ENCODE measurements around the gene RPS14. TPM values are rescaled to one million over a fixed set of nuclear protein-coding genes. Genes with fewer than 3 reads are reported as not detected.

Gene RPS14
- total and polyA plus RNA-seq, 2 donors = 3,141 to 4,031 TPM

DNA sequence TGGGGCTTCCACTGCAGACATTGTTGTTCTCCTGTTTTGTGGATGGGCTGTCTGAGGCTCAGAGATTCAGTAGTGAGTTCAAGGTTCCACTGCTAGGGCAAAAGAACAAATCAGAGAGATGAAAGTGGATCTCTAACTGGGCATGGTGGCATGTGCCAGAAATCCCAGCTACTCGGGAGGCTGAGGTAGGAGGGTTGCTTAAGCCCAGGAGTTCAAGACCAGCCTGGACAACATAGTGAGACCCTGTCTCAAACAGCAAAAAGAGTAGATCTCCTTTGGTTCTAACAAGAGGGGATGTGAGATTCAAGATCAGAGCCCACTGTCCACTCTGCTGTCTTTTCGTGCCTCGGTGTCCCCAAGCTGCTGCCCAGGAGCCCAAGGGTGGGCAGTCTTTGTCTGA lies 46.6 kb upstream of the RPS14 start:
- Histone ChIP-seq H3K4me1 (ENCODE audit: control insufficient read depth in 2 of 2, insufficient read depth in 2 of 2, low read length in 2 of 2) (peaks cover 0 to 5% of the 10 kb centered on the region in 2 donors), H3K9me3 (ENCODE audit: control insufficient read depth in 2 of 2, insufficient read depth in 1 of 2, low read length in 1 of 2) (no peaks in the 10 kb centered on the region), H3K4me3 (ENCODE audit: low read length in 2 of 2) (no peak overlapping the region), H3K27me3 (ENCODE audit: control insufficient read depth in 2 of 2, insufficient read depth in 1 of 2, low read length in 1 of 2) (no peaks in the 10 kb centered on the region), H3K27ac (ENCODE audit: low read depth in 1 of 2, low read length in 1 of 2) (no peak overlapping the region), H3K36me3 (ENCODE audit: control insufficient read depth in 2 of 2, insufficient read depth in 2 of 2, low read length in 1 of 2) (no peaks in the 10 kb centered on the region)
- 100% methylated on average over 3 of the region's 3 CpGs for whole genome bisulfite sequencing
- no peak for DNase-seq (ENCODE audit: low read depth in 6 of 9, low spot score in 9 of 9)

DNA sequence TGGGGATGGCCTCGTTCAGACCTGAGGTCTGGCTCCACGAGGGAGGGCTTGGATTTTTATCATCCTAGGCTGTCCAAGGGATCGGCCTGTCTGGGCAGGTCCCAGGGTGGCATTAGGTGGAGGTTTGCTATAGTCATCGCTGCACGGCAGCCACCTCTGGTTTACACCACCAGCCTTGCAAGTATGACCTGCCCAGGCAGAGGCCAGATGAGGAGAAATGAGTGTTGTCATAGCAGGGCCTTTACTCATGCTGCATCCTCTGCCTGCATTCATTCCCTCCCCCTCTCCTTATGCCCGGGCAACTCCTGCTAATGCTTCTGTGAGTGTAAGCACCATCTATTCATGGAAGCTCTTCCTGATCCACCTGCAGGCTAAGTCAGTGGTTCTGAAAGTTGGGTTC lies 43.1 kb upstream of the RPS14 start:
- H3K27me3 ChIP-seq (ENCODE audit: control insufficient read depth in 2 of 2, insufficient read depth in 1 of 2, low read length in 1 of 2) = no peaks in the 10 kb centered on the region
- no peak for DNase-seq (ENCODE audit: low read depth in 6 of 9, low spot score in 9 of 9)
- H3K9me3 ChIP-seq (ENCODE audit: control insufficient read depth in 2 of 2, insufficient read depth in 1 of 2, low read length in 1 of 2) = no peaks in the 10 kb centered on the region
- H3K27ac ChIP-seq (ENCODE audit: low read depth in 1 of 2, low read length in 1 of 2) = no peak overlapping the region
- no peaks in the 10 kb centered on the region for H3K36me3 ChIP-seq (ENCODE audit: control insufficient read depth in 2 of 2, insufficient read depth in 2 of 2, low read length in 1 of 2)
- WGBS = 90% methylated on average over 6 of the region's 6 CpGs
- H3K4me1 ChIP-seq (ENCODE audit: control insufficient read depth in 2 of 2, insufficient read depth in 2 of 2, low read length in 2 of 2) = peaks cover 0 to 20% of the 10 kb centered on the region in 2 donors
- H3K4me3 ChIP-seq (ENCODE audit: low read length in 2 of 2) = no peak overlapping the region

DNA sequence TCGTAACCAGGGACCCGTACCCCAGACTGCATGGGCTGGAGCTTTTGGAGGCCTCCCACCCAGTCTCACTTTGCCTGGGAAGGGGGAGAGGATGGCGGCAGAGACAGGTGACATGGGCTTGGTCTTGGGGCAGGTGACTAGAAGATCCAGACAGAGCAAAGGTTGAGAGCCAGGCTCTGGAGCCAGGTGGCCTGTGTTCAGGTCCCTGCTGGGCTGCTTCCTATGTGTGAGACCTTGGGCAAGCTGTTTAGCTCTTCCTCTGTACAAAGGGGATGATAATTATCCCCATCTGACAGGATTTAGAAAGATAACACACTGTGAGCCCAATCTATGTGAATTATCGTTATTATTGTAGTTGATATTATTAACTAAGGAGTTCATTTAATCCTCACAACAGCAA lies 42.3 kb upstream of the RPS14 start:
- Histone ChIP-seq H3K36me3 (ENCODE audit: control insufficient read depth in 2 of 2, insufficient read depth in 2 of 2, low read length in 1 of 2) (no peaks in the 10 kb centered on the region), H3K9me3 (ENCODE audit: control insufficient read depth in 2 of 2, insufficient read depth in 1 of 2, low read length in 1 of 2) (no peaks in the 10 kb centered on the region), H3K27me3 (ENCODE audit: control insufficient read depth in 2 of 2, insufficient read depth in 1 of 2, low read length in 1 of 2) (peaks cover 0 to 2% of the 10 kb centered on the region in 2 donors), H3K4me3 (ENCODE audit: low read length in 2 of 2) (no peak overlapping the region), H3K4me1 (ENCODE audit: control insufficient read depth in 2 of 2, insufficient read depth in 2 of 2, low read length in 2 of 2) (peaks cover 0 to 26% of the 10 kb centered on the region in 2 donors), H3K27ac (ENCODE audit: low read depth in 1 of 2, low read length in 1 of 2) (no peak overlapping the region)
- WGBS = 98% methylated on average over 4 of the region's 4 CpGs
- DNase-seq (ENCODE audit: low read depth in 6 of 9, low spot score in 9 of 9) = no peak

DNA sequence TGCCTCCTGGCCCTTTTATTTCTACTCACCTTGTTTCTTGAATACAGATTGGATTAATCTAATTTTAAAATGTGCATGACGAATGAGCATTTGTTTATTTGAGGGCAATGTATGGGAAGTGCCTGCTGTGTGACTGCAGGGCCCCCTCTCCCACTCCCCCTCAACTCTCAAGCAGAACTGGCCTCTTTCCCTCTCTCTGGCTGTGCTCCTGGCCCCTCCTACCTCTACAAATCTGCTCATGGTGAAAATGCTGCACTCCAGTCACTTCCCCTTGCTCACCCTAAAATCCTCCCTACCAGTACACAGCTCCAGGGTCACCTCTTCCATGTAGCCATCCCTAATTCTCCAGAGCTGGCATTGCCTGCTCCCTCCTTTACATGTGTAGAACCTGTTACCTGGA lies 41.2 kb upstream of the RPS14 start:
- H3K4me1 ChIP-seq (ENCODE audit: control insufficient read depth in 2 of 2, insufficient read depth in 2 of 2, low read length in 2 of 2) = peaks cover 0 to 30% of the 10 kb centered on the region in 2 donors
- no peaks in the 10 kb centered on the region for H3K9me3 ChIP-seq (ENCODE audit: control insufficient read depth in 2 of 2, insufficient read depth in 1 of 2, low read length in 1 of 2)
- H3K36me3 ChIP-seq (ENCODE audit: control insufficient read depth in 2 of 2, insufficient read depth in 2 of 2, low read length in 1 of 2) = no peaks in the 10 kb centered on the region
- WGBS = 74% methylated on average over 1 of the region's 1 CpG
- DNase-seq (ENCODE audit: low read depth in 6 of 9, low spot score in 9 of 9) = no peak
- no peak overlapping the region for H3K27ac ChIP-seq (ENCODE audit: low read depth in 1 of 2, low read length in 1 of 2)
- H3K27me3 ChIP-seq (ENCODE audit: control insufficient read depth in 2 of 2, insufficient read depth in 1 of 2, low read length in 1 of 2) = peaks cover 0 to 9% of the 10 kb centered on the region in 2 donors
- H3K4me3 ChIP-seq (ENCODE audit: low read length in 2 of 2) = no peak overlapping the region

DNA sequence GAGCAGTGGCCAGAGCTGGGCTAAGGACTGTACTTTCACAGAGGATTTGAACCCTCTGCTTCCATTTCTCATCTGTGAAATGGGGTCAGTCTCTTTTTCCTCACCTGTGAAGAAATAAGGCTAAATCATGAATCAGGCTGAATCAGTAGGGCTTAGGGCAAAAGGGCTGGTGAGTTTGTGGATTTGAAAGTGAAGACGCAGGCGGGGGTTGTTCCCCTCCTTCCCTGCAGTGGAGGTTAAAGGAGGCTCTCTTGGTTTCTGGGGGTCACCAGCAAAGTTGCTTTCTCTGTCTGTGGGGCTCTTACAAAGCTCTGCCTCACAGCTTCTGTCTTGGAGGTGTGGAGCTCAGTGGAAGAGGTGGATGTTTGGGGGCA lies 40.7 kb upstream of the RPS14 start:
- peaks cover 0 to 30% of the 10 kb centered on the region in 2 donors for H3K4me1 ChIP-seq (ENCODE audit: control insufficient read depth in 2 of 2, insufficient read depth in 2 of 2, low read length in 2 of 2)
- no peaks in the 10 kb centered on the region for H3K36me3 ChIP-seq (ENCODE audit: control insufficient read depth in 2 of 2, insufficient read depth in 2 of 2, low read length in 1 of 2)
- WGBS = 93% methylated on average over 2 of the region's 2 CpGs
- H3K27me3 ChIP-seq (ENCODE audit: control insufficient read depth in 2 of 2, insufficient read depth in 1 of 2, low read length in 1 of 2) = peaks cover 0 to 13% of the 10 kb centered on the region in 2 donors
- no peak for DNase-seq (ENCODE audit: low read depth in 6 of 9, low spot score in 9 of 9)
- H3K27ac ChIP-seq (ENCODE audit: low read depth in 1 of 2, low read length in 1 of 2) = no peak overlapping the region
- H3K4me3 ChIP-seq (ENCODE audit: low read length in 2 of 2) = no peak overlapping the region
- H3K9me3 ChIP-seq (ENCODE audit: control insufficient read depth in 2 of 2, insufficient read depth in 1 of 2, low read length in 1 of 2) = no peaks in the 10 kb centered on the region

DNA sequence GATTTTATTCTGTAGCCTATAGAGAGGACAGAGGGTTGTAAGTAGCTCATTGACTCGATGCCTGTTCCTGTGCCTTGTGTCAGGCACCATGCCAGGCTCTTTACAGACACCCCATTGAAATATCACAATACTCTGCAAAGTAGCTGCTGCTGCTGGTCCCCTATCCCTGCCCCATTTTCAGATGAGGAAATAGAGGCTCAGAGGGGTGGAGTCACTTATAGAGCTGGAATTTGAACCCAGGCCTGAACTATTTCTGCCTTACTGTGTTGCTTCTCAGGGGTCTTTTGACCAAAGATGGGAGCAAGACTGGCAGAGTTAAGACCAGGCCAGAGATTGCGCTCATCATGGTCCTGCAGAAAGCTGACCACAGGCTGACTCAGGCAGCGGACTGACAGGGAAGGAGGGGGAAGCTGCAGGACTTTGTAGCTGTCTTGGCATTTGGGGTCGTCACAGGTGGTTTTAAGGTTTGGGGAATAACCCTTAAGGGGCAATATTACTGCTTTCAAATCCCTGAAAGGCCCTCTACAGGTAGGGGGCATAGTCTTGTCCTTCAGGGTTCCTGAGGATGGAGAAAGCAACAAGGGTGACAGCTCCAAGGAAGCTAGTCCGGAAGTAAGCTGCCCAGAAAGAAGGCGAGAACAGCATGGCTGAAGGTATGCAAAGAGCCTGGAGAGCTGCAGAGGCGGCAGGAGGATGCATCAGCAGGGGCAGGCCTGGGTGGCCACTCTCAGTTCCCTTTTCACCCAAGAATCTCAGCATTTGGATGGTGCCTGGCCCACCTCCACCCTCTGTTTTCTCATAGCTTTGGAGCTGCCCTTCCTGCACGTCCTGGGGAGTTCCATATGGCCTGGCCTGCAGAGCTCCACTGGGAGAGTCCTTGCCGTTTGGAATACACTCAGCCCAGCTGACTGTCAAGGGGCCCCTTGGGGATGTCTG lies 40.1 kb upstream of the RPS14 start:
- H3K27ac ChIP-seq (ENCODE audit: low read depth in 1 of 2, low read length in 1 of 2) = no peak overlapping the region
- WGBS = 95% methylated on average over 9 of the region's 9 CpGs
- DNase-seq (ENCODE audit: low read depth in 6 of 9, low spot score in 9 of 9) = no peak
- no peaks in the 10 kb centered on the region for H3K36me3 ChIP-seq (ENCODE audit: control insufficient read depth in 2 of 2, insufficient read depth in 2 of 2, low read length in 1 of 2)
- no peaks in the 10 kb centered on the region for H3K9me3 ChIP-seq (ENCODE audit: control insufficient read depth in 2 of 2, insufficient read depth in 1 of 2, low read length in 1 of 2)
- H3K4me3 ChIP-seq (ENCODE audit: low read length in 2 of 2) = no peak overlapping the region
- peaks cover 0 to 20% of the 10 kb centered on the region in 2 donors for H3K27me3 ChIP-seq (ENCODE audit: control insufficient read depth in 2 of 2, insufficient read depth in 1 of 2, low read length in 1 of 2)
- peaks cover 0 to 30% of the 10 kb centered on the region in 2 donors for H3K4me1 ChIP-seq (ENCODE audit: control insufficient read depth in 2 of 2, insufficient read depth in 2 of 2, low read length in 2 of 2)

DNA sequence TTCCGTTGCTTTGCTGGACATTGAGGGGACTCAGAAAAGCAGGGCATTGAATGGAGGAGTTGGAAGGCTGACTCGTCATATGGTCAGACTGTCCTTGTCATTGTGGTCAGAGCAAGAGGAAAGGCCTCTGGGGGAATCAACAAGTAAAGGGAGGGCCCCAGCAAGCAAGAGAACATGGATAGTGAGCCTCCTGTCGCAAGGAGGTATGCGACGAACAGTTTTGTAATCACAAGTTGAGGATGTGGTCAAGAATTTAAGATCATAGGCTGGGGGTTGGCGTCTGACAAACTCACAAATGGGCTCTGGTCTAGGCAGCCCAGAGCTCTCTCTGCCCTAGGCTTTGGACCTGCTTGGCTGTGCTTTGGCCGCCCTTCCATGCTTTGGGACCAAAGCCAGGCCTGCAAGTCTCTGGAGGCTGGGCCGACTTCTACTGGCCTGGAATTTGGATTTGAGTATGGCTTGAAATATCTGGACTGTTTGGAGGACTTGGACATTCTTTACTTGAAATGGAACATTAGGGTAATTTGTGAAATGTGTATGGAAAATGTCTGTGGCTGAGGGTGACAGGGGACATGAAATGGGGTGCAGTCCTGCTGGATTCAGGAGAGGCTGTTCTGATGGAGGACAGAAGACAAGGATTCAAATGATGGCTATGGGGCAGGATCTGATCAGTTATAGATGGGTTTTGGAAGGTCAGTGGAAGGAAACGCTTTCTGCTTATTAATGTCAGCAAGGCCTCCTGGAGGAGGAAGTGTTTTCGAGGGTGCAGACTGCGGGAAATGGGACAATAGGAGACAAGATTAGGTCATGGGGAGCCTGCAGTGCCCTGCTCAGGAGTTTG lies 39.2 kb upstream of the RPS14 start:
- no peak overlapping the region for H3K4me3 ChIP-seq (ENCODE audit: low read length in 2 of 2)
- H3K4me1 ChIP-seq (ENCODE audit: control insufficient read depth in 2 of 2, insufficient read depth in 2 of 2, low read length in 2 of 2) = peaks cover 0 to 30% of the 10 kb centered on the region in 2 donors
- 90% methylated on average over 11 of the region's 11 CpGs for WGBS
- no peak for DNase-seq (ENCODE audit: low read depth in 6 of 9, low spot score in 9 of 9)
- H3K27ac ChIP-seq (ENCODE audit: low read depth in 1 of 2, low read length in 1 of 2) = no peak overlapping the region
- H3K27me3 ChIP-seq (ENCODE audit: control insufficient read depth in 2 of 2, insufficient read depth in 1 of 2, low read length in 1 of 2) = peaks cover 0 to 21% of the 10 kb centered on the region in 2 donors
- H3K9me3 ChIP-seq (ENCODE audit: control insufficient read depth in 2 of 2, insufficient read depth in 1 of 2, low read length in 1 of 2) = no peaks in the 10 kb centered on the region
- no peaks in the 10 kb centered on the region for H3K36me3 ChIP-seq (ENCODE audit: control insufficient read depth in 2 of 2, insufficient read depth in 2 of 2, low read length in 1 of 2)

DNA sequence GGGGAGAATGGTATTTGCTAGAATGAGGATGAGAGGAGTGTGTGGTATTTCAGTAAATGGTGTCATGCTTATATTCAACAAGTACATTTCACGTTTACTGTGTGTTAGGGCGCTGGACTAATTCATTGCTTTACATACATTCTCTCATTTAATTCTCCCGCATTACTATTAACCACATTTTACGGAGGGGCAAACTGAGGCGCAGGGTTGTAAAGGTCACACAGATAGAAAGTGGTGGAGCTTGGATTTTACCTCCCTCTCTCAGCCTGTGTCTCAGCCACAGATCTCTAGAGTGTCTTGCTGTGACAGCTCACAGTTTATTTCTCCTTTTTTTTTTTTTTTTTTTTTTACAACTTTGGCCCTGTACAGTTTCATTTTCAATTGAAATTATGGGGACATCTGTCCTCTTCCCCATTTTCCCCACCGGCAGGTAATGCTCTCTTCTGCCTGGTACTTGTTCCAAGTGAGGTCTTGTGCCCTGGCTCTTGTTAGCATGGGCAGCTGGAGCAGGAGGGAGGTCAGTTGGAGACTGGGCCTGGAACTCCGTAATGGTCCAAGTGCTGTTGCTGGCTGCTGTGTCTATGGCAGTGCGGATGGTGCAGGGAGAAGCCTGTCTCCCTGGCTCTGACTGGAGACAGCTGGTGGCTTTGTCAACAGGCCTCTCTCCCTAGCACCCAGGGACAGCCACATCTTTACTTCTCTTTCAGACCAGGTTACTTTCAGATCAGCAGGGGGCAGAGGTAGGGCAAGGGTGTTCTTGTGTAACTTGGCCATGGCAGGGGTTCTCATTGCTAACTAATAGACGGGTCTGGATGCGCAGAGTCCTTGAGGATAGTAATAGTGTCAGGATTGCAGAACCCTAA lies 37.9 kb upstream of the RPS14 start:
- WGBS = 75% methylated on average over 10 of the region's 10 CpGs

More for the DNA sequence above, 37.9 kb upstream of the RPS14 start:
- DNase-seq (ENCODE audit: low read depth in 6 of 9, low spot score in 9 of 9) = peak in 1 of 9 donors; percentile 27
- peak overlapping the region in 1 of 2 donors; percentile 53 for H3K27ac ChIP-seq (ENCODE audit: low read depth in 1 of 2, low read length in 1 of 2)
- H3K9me3 ChIP-seq (ENCODE audit: control insufficient read depth in 2 of 2, insufficient read depth in 1 of 2, low read length in 1 of 2) = no peaks in the 10 kb centered on the region
- H3K4me1 ChIP-seq (ENCODE audit: control insufficient read depth in 2 of 2, insufficient read depth in 2 of 2, low read length in 2 of 2) = peaks cover 0 to 30% of the 10 kb centered on the region in 2 donors
- peaks cover 0 to 21% of the 10 kb centered on the region in 2 donors for H3K27me3 ChIP-seq (ENCODE audit: control insufficient read depth in 2 of 2, insufficient read depth in 1 of 2, low read length in 1 of 2)
- H3K36me3 ChIP-seq (ENCODE audit: control insufficient read depth in 2 of 2, insufficient read depth in 2 of 2, low read length in 1 of 2) = no peaks in the 10 kb centered on the region
- H3K4me3 ChIP-seq (ENCODE audit: low read length in 2 of 2) = peak overlapping the region; percentile 57 to 73
